IPS-18a (cell line): ENCODE measurements around the gene CEACAM16.

Experiments
- H3K27ac ChIP-seq: one replicate; pipeline ENCODE4 v1.5.1; 2013; ENCODE audit warnings: low read length
- H3K27me3 ChIP-seq: one replicate; pipeline ENCODE4 v1.6.1; 2013; ENCODE audit warnings: mild to moderate bottlenecking, low read length; ENCODE audit not compliant: control insufficient read depth, insufficient read depth
- H3K36me3 ChIP-seq: one replicate; pipeline ENCODE4 v1.6.1; 2013; ENCODE audit warnings: low read depth, low read length; ENCODE audit not compliant: control insufficient read depth
- H3K4me1 ChIP-seq: one replicate; pipeline ENCODE4 v1.6.1; 2013; ENCODE audit warnings: low read depth, low read length; ENCODE audit not compliant: control insufficient read depth
- H3K4me3 ChIP-seq: one replicate; pipeline ENCODE4 v1.5.1; 2013; ENCODE audit warnings: low read length
- H3K9ac ChIP-seq: one replicate; pipeline ENCODE4 v1.6.1; 2013; ENCODE audit warnings: mild to moderate bottlenecking, low read length, moderate library complexity
- H3K9me3 ChIP-seq: one replicate; pipeline ENCODE4 v1.6.1; 2013; ENCODE audit warnings: low read depth, low read length; ENCODE audit not compliant: control insufficient read depth

CEACAM16 gene

GRCh38 chr19:44745341-44745831, 46.4 kb downstream of the CEACAM16 start:
- Histone ChIP-seq H3K36me3 (no peaks in the 10 kb centered on the region), H3K4me3 (no peak overlapping the region), H3K27me3 (peaks cover 53% of the 10 kb centered on the region), H3K9ac (no peak overlapping the region), H3K27ac (no peak overlapping the region), H3K9me3 (no peaks in the 10 kb centered on the region), H3K4me1 (peaks cover 2% of the 10 kb centered on the region)

DNA sequence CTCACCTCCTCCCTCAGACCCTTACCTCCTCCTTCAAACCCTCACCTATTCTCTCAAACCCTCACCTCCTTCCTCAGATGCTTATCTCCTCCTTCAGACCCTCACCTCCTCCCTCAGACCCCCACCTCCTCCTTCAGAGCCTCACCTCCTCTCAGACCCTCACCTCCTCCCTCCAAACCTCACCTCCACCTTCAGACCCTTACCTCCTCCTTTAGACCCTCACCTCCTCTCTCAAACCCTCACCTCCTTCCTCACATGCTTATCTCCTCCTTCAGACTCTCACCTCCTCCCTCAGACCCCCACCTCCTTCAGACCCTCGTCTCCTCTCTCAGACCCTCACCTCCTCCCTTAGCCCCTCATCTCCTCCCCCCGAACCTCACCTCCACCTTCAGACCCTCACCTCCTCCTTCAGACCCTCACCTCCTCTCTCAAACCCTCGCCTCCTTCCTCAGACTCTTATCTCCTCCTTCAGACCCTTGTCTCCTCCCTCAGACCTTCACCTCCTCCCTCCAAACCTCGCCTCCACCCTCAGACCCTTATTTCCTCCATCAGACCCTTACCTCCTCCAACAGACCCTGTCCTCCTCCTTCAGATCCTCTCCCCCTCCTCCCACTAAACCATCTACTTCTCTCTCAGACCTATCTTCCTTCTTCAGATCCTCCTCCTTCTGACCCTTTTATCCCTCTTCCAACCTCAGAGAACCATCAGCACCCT, 47.1 kb downstream of the CEACAM16 start:
- Histone ChIP-seq H3K4me3 (no peak overlapping the region), H3K9me3 (no peaks in the 10 kb centered on the region), H3K27ac (no peak overlapping the region), H3K9ac (no peak overlapping the region), H3K36me3 (no peaks in the 10 kb centered on the region), H3K4me1 (peaks cover 2% of the 10 kb centered on the region), H3K27me3 (peaks cover 60% of the 10 kb centered on the region)

- Histone ChIP-seq H3K9me3 (no peaks in the 10 kb centered on the region), H3K27ac (no peak overlapping the region), H3K36me3 (no peaks in the 10 kb centered on the region), H3K4me1 (peaks cover 2% of the 10 kb centered on the region), H3K4me3 (no peak overlapping the region), H3K9ac (no peak overlapping the region), H3K27me3 (peaks cover 65% of the 10 kb centered on the region)
Observed at GRCh38 chr19:44746616-44746945, 47.6 kb downstream of the CEACAM16 start.

GRCh38 chr19:44746946-44747738, 48.2 kb downstream of the CEACAM16 start:
- Histone ChIP-seq H3K9me3 (no peaks in the 10 kb centered on the region), H3K27ac (no peak overlapping the region), H3K27me3 (peaks cover 70% of the 10 kb centered on the region), H3K36me3 (no peaks in the 10 kb centered on the region), H3K4me1 (no peaks in the 10 kb centered on the region), H3K9ac (peak overlapping the region; percentile 35), H3K4me3 (peak overlapping the region; percentile 71)

GRCh38 chr19:44747739-44748425, 48.9 kb downstream of the CEACAM16 start:
- peaks cover 4% of the 10 kb centered on the region for H3K4me1 ChIP-seq

DNA sequence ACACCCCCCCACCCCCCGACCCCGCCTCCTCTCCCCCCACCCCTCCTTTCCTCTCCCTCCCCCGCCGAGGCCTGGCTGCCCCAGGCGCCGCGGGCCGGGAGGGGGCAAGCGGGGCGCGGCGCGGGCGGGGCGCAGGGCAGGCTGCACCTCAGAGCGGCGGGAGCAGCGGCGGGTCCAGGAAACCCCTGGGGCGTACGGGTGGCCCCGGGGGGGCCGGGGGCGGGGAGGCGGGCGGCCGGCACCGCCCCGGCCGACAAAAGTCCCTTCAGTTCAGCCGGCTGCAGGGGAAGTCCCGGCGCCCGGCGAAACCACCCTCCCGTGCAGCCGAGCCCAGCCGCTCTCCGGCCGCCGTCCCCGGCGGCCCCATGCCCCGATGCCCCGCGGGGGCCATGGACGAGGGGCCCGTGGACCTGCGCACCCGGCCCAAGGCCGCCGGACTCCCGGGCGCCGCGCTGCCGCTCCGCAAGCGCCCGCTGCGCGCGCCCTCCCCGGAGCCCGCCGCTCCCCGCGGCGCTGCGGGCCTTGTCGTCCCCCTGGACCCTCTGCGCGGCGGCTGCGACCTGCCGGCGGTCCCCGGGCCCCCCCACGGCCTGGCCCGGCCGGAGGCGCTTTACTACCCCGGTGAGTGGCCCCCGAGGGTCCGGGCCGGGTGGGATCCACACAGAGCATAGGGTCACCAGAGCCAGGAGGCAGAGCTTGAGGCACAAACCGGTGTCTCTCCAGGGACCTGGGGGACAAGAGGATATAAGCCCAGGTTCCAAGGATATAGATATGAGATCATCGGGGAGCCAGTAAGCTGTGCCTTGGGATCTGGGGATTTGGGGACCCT, 49.7 kb downstream of the CEACAM16 start, which contains the start of gene BCL3:
Gene BCL3, plus strand, starts transcription at position 283 of the 829 bp plus-strand sequence. Its CDS starts 83 bp downstream, at position 366.
- Histone ChIP-seq H3K27ac (no peak within 1 kb of the TSS), H3K4me1 (peaks cover 6% of the 10 kb centered on the region), H3K4me3 (peak within 1 kb of the TSS; percentile 71), H3K36me3 (no peaks in the 10 kb centered on the region), H3K9ac (peak within 1 kb of the TSS; percentile 35), H3K9me3 (no peaks in the 10 kb centered on the region), H3K27me3 (peaks cover 83% of the 10 kb centered on the region)

More at GRCh38 chr19:44747739-44748425, 48.9 kb downstream of the CEACAM16 start:
- Histone ChIP-seq H3K36me3 (no peaks in the 10 kb centered on the region), H3K9ac (peak overlapping the region; percentile 35), H3K27ac (no peak overlapping the region), H3K9me3 (no peaks in the 10 kb centered on the region), H3K27me3 (peaks cover 77% of the 10 kb centered on the region), H3K4me3 (peak overlapping the region; percentile 71)

GRCh38 chr19:44749292-44749691, 50.3 kb downstream of the CEACAM16 start:
- peaks cover 90% of the 10 kb centered on the region for H3K27me3 ChIP-seq
- no peaks in the 10 kb centered on the region for H3K9me3 ChIP-seq
- H3K27ac ChIP-seq = no peak overlapping the region
- H3K4me1 ChIP-seq = peaks cover 11% of the 10 kb centered on the region
- H3K36me3 ChIP-seq = no peaks in the 10 kb centered on the region
- H3K9ac ChIP-seq = no peak overlapping the region
- H3K4me3 ChIP-seq = peak overlapping the region; percentile 71

GRCh38 chr19:44749994-44750393, 51.0 kb downstream of the CEACAM16 start:
- Histone ChIP-seq H3K27ac (no peak overlapping the region), H3K27me3 (peaks cover 92% of the 10 kb centered on the region), H3K4me1 (peaks cover 16% of the 10 kb centered on the region), H3K9ac (no peak overlapping the region), H3K4me3 (no peak overlapping the region), H3K9me3 (no peaks in the 10 kb centered on the region), H3K36me3 (no peaks in the 10 kb centered on the region)

- no peaks in the 10 kb centered on the region for H3K36me3 ChIP-seq
- peak overlapping the region; percentile 17 for H3K4me3 ChIP-seq
- H3K27me3 ChIP-seq = peaks cover 92% of the 10 kb centered on the region
- no peaks in the 10 kb centered on the region for H3K9me3 ChIP-seq
- peaks cover 21% of the 10 kb centered on the region for H3K4me1 ChIP-seq
- no peak overlapping the region for H3K27ac ChIP-seq
- H3K9ac ChIP-seq = no peak overlapping the region
Observed at GRCh38 chr19:44752123-44752815, 53.3 kb downstream of the CEACAM16 start.

- Histone ChIP-seq H3K27ac (no peak overlapping the region), H3K36me3 (no peaks in the 10 kb centered on the region), H3K9me3 (no peaks in the 10 kb centered on the region), H3K27me3 (peaks cover 92% of the 10 kb centered on the region), H3K4me1 (peaks cover 21% of the 10 kb centered on the region), H3K4me3 (peak overlapping the region; percentile 17), H3K9ac (no peak overlapping the region)
Observed at GRCh38 chr19:44752816-44753625, 54.1 kb downstream of the CEACAM16 start.
